ENCODE measurements around the gene NFKB2. TPM values are rescaled to one million over a fixed set of nuclear protein-coding genes. Genes with fewer than 3 reads are reported as not detected.

The NFKB2 gene
- total RNA-seq, 1 experiment from 2014 or later, result 64.7 TPM

- Mint-ChIP-seq H3K27ac (ENCODE audit: unreplicated experiment) (peak within 1 kb of the TSS; percentile 42), H3K36me3 (ENCODE audit: insufficient read depth, unreplicated experiment) (peaks cover 31% of the 10 kb centered on the region), H3K9me3 (ENCODE audit: low read depth, unreplicated experiment) (no peaks in the 10 kb centered on the region), H3K4me1 (ENCODE audit: low read depth, unreplicated experiment) (no peaks in the 10 kb centered on the region), H3K27me3 (ENCODE audit: unreplicated experiment) (no peaks in the 10 kb centered on the region), H3K4me3 (ENCODE audit: low read depth, unreplicated experiment) (peak within 1 kb of the TSS; percentile 78)
- CTCF ChIA-PET, result interaction anchor here (0.7 to 1.4 kb wide), 3 partner anchors 11 to 104 kb away, joined by 3 read pairs; partner anchors contain the start of gene CUEDC2
- intact Hi-C loops (cut with micrococcal nuclease; ENCODE audit: unreplicated experiment), result no loop called here
- TF ChIP-seq CTCF (IDR thresholded peaks at IDR 0.05; ENCODE audit: unreplicated experiment), result no peak
- BruUV-seq (replicated peaks), result no TSS peak
- DNase-seq, result no peak
These were observed 55.8 kb downstream of the NFKB2 start, which contains the start of gene C10orf95 for GRCh38 chr10:102451105-102451969. C10orf95 (minus strand) TSS chr10:102451543; CDS start chr10:102451093, 450 bp downstream.

Small RNA genes lying within 50 kb of the gene (microRNA-seq; reads per million reads assigned to microRNA genes)
- gene MIR146B, result 120 reads per million, percentile 66 among the genes with 10 or more reads in this experiment

Other genes with a start within 250 kb of the NFKB2 start
- gene NOLC1, start 243.3 kb upstream of the NFKB2 start, total RNA-seq (2022), result 78.4 and 93.3 TPM in 2 replicates
- gene ELOVL3, start 169.4 kb upstream of the NFKB2 start, total RNA-seq (2022), result 0.27 and 0.35 TPM in 2 replicates
- not detected in 2 replicates for gene PITX3, start 154.2 kb upstream of the NFKB2 start, total RNA-seq (2022)
- gene GBF1, start 150.2 kb upstream of the NFKB2 start, total RNA-seq (2022), result 34.6 and 36.1 TPM in 2 replicates
- gene PSD, start 23.1 kb downstream of the NFKB2 start, total RNA-seq (2022), result 0.34 and 0.35 TPM in 2 replicates
- gene FBXL15, start 25.1 kb downstream of the NFKB2 start, total RNA-seq (2022), result 5.5 and 6.4 TPM in 2 replicates
- gene CUEDC2, start 36.9 kb downstream of the NFKB2 start, total RNA-seq (2022), result 38.1 and 43.8 TPM in 2 replicates
- 0.57 and 0.59 TPM in 2 replicates for gene C10orf95, start 55.8 kb downstream of the NFKB2 start, total RNA-seq (2022)
- 43.7 and 48.2 TPM in 2 replicates for gene ACTR1A, start 107.0 kb downstream of the NFKB2 start, total RNA-seq (2022)
- gene SUFU, start 108.3 kb downstream of the NFKB2 start, total RNA-seq (2022), result 6.7 and 7.0 TPM in 2 replicates
- 52.1 and 66.3 TPM in 2 replicates for gene TRIM8, start 248.8 kb downstream of the NFKB2 start, total RNA-seq (2022)

Measured in Calu3 (cell line).